CD4-positive, alpha-beta T cell treated with Interferon gamma for 1 hour (primary cell): Measurements from ENCODE around the gene HLA-DQB2.
A peak's percentile ranks its signal among the peaks of the same experiment; 100 is the strongest.
"Not testable (repeated sequence)": the region's sequence is repeated elsewhere in the genome, so short reads cannot be mapped to it uniquely, and the experiment has no call there.

Experiments
- DNase-seq: peaks from one replicate; pipeline ENCODE4 v3.0.0-alpha.2; 2020

HLA-DQB2 gene

DNA sequence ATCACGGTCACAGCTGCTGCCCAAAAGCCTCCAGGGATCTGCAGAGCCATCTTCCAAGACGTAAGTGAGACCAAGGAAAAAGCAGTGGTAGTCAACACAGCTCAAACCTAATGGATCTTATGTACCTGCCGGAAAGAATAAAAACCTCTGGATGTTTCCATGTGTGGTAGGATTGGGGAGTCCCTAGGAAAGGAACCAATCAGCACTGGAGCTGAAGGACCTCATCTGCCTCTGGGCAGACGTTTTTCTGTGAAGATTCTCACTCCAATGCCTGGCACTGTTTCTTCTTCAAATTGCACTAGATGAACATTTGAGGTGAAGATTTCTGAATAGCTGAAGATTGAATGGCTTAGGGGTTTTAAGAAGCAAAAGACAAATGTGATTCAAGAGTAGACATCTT lies at the start of gene HLA-DQB2:
Gene HLA-DQB2 (minus strand): TSS at position 112 of the 400 bp plus-strand sequence. CDS start 62 bp downstream, at position 50.
- no peak for DNase-seq

DNA sequence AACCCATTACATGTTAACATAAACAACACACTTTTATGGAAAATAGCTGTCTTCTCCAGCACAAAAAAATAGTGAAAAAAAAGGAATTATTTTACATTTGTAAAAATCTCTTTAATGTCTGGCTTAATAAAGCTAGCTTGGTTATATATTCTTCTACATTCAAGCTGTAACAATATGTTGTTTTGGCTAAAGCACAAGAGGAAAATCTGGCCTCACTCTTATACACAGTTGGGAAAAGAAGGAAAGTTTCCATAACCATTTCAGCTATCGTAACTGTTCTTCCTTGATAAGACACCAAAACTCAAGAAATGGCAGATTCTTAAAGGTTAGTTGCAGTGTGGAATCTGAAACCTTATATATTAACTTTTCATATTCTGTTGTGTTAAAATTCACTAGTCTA lies 45.8 kb upstream of the HLA-DQB2 start:
- DNase-seq = no peak

DNA sequence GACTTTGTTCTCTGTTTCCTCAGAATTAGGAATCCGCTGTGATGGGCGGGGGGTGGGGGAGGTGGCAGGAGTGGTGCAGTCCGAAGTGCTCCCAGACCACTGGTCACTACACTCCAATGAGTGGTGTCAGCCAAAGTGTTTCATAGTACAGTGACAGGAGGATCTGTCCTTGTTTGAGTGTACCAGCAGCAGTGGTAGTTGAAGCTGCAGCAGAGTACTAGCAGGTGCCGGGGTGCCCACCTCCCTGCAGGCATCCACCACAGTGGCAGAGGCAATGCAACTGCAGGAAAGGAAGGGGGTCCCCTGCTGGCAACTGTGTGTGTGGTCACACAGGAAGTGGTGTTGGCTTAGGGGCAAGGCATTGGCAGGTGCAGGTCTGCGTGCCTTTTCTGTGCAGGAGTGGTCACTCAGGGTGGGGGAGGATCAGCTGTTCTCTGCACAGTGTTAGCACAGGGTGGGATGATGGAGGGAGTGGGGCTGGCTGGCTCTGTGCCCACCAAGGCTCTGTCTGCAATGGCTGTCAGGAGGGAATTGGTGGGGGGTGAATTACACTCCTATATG lies 43.8 kb upstream of the HLA-DQB2 start:
- no peak for DNase-seq

DNA sequence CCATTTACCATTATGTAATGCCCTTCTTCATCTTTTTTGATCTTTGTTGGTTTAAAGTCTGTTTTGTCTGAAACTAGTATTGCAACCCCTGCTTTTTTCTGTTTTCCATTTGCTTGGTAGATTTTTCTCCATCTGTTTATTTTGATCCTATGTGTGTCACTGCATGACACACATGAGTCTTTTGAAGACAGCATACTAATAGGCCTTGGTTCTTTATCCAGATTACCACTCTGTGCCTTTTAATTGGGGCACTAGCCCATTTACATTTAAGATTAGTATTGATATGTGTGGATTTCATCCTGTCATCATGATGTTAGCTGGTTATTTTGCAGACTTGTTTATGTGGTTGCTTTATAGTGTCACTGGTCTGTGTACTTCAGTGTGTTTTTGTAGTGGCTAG lies 42.1 kb upstream of the HLA-DQB2 start:
- DNase-seq = not testable (repeated sequence)

DNA sequence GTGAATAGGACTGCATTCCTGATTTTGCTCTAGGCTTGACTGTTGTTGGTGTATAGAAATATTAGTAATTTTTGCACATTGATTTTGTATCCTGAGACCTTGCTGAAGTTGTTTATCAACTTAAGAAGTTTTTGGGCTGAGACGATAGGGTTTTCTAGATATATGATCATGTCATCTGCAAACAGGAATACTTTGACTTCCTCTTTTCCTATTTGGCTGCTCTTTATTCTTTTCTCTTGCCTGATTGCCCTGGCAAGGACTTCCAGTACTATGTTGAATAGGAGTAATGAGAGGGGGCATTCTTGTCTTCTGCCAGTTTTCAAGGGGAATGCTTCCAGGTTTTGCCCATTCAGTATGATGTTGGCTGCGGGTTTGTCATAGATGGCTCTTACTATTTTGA lies 40.1 kb upstream of the HLA-DQB2 start:
- DNase-seq = no peak

DNA sequence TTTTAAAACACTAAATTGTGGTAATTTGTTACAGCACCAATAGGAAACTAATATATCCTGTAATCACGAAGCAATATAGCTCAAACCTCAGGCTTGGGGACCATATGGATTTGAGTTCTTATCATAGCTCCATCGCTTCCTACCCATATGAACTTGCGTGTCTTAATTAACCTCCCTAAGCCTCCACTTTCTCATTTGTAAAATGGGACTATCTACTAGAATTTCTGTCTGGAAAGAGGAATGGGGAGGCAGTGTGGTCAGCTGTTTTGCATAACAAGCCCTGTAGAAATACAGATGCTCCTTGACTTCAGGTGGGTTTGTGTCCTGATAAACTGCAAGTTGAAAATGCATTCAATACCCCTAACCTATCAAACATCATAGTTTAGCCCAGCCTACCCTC lies 36.4 kb upstream of the HLA-DQB2 start:
- no peak for DNase-seq

DNA sequence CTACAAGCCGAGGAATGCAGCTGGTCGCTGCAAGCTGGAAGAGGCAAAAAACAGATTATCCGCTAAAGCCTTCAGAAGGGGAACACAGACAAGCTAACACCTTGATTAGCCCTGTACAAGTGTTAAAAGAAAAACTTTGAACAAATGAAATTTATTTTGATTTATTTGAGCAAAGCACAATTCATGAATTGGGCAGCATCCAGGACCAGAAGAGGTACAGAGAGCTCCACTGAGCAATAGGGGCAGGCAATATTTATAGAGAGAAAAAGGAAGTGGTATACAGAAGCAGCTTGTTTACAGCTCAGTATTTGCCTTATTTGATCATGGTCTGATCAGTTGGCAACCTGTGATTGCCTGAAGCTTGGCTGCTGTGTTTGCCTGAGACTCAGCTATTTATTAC lies 35.8 kb upstream of the HLA-DQB2 start:
- no peak for DNase-seq

DNA sequence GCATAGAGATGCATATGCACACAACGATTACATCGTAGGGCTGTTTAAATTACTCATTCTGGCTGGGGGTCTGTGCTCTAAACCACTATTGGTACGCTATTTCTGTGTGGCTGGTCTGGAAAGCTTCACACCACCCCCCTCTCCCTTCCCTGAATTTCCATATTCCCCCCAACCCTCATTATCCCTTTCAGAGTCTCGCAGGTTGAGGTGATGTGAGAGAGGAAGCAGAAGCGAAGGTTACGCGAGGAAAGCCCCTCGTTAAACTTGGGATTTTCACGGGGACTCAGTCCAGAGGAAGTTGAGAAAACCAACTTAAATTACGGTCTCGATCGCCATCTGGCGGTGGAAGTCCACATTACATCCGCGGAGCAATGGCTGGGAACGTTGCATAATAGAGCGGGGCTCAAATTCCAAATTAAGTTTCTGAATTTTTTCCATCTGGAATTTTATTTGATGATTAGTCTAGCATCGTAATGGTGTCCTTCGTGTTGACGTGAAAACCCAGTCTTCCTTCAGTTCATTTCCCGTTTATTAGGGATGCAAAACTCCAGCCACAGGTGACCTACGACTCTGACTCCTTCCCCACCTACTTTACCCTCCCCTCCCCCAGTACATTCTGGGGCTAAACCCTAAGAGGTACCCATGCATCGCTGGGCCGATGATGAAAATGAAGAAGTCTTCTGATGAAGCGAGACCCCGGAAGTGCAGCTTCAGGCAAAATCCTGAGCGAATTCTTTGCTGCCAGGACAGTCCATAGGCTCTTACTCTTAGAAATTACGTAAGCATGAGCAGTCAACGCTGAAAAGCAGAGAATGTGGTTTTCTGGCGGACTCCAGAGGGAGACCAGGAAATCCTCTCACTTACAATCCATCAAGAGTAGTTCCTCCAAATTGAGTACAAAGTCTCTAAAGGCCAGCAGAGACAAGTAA lies 33.8 kb upstream of the HLA-DQB2 start:
- DNase-seq = peak; percentile 67

DNA sequence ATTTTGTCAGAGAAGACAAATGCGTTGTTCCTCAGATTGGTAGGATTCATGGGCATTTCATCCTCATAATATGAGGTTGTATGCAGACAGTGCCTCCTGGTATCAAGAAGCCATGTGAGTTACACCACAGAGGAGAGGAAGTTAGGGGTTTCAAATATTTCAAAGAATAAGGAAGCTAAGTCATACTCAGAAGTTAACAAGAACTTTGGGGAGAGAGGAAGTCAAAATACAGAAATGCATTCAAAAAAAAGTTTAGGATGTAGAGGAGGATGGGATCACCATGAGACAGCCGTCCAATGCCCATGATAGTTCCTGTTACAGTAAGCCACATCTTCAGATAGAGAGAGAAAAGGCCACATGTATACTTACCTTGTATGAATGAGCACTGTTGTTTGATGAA lies 31.2 kb upstream of the HLA-DQB2 start:
- DNase-seq = peak; percentile 13

DNA sequence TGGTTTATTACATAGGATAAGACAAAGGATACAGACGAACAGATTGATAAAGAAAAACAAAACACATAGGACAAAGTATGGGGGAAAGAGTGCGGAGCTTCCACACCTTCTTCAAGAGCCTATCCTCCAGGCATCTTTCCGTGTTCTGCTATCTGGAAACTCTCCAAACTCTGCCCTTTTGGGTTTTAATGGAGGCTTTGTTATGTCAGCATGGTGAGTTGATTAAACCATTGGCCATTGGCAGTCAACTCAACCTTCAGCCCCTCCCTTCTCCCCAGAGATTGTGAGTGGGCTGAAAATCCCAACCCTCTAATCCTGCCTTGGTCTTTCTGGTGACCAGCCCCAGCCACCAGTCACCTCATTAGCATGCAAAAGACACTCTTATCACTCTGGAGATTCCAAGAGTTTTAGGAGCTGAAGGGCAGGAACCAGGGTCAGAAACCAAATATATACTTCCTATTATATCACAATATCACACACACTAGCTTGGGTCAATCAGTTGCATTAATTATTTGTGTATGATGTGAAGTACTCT lies 29.6 kb upstream of the HLA-DQB2 start:
- no peak for DNase-seq

DNA sequence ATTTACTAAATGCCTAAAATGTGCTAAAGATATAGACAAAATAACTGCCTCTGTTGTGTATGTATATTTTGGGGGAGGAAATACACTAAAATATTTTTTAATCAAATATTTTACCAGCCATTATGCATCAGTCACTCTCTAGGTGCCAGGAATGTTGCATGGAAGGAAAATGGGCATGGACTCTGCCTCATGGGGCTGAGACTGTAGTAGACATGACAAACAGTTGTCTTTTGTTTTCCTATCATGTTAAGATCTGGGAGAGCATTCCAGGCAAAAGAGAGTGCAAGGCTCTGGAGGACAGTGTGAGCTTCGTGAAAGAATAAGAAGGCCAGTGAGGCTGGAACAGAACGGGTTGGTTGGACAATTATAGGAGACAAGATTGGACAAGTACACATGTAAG lies 27.0 kb upstream of the HLA-DQB2 start:
- DNase-seq = no peak

DNA sequence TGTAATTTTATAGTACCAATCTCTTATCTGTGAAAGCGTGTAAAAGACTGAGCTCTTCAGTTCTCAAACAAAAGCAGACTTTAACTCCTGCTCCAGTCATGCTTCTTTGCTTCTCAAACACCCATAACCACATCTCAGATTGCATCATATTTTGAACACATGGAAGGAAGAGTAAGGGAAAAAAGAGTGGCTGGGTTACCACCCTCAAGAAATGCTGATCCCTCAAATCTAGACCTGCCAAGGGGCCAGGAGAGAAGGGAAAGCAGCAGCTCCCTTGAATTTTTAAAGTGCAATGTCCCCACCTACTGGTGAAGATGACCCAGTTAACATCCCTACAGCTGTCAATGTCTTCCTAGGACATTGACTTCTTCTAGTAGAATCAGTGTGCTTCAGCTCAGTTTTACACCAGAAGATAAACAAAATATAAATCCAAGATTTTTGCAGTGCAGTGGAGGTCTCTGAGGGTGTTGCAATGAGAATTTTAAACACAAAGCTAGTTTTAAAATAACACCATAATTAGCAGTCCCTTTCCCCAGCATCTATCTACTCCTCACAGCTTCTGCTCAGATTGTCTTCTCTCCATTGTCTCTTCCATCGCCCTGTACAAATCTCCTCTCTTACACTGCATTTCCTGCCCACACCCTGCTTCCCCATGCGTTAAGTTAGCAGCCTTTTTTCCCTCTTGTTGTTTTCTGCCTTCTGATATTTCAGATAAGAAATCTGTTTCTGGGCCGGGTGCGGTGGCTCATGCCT lies 22.6 kb upstream of the HLA-DQB2 start:
- DNase-seq = peak; percentile 34

DNA sequence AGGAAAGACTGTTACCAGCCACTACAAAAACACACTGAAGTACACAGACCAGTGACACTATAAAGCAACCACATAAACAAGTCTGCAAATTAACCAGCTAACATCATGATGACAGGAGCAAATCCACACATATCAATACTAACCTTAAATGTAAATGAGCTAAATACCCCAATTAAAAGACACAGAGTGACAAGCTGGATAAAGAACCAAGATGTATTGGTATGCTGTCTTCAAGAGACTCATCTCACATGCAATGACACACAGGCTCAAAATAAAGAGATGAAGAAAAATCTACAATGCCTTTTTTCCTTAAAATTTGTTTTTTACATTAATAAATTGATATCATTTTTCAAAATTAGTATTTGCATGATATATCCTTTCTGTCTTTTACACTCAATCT lies 19.6 kb upstream of the HLA-DQB2 start:
- not testable (repeated sequence) for DNase-seq

DNA sequence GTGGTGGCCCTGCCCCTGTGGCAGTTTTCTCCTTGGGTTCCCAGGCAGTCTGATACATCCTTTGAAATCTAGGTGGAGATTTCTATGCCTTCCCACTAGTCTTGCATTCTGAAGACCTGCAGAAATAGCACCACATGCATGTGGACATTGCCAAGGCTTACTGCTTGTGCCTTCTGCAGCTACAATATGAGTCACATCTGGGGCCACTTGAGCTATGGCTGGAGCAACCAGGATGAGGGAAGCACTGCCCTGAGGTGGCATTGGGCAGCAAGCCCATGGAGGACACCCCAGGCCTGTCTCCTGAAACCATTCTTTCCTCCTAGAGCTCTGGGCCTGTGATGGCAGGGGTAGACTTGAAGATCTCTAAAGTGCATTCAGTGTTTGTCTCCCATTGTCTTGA lies 15.7 kb upstream of the HLA-DQB2 start:
- no peak for DNase-seq

DNA sequence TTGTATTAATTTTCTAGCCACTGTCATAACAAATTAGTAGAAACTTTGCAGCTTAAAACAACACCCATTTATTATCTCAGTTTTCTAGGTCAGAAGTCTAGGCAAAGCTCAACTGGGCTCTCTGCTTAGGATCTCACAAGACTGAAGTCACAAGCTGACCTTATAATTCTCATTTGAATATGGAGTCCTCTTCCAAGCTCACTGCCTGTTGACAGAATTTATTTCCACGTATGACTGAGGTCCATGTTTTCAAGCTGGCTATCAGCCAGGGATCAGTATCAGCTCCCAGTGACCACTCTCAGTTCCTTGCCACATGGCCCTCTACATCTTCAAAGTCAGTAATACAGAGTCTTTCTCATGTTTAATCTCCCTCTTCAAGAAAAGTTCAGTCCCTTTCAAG lies 11.7 kb upstream of the HLA-DQB2 start:
- no peak for DNase-seq

DNA sequence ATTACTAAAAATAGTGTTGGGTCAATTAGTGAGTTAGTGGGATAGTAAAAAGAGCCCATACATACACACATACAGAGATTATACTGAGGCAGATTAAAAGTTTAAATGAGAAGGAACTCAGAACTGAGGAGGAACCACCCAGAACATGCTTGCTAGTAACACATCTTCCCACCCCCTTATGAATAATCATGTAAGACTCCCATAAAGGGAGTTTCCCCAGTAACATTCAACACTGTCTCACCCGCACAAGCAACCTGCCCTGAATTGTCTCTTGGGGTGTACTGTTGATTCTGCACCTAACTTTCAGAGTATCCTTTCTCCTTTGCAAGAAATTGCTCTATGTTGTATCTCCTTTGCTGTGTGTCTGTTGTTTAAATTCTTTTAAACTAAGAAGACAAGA lies 11.1 kb upstream of the HLA-DQB2 start:
- DNase-seq = no peak

DNA sequence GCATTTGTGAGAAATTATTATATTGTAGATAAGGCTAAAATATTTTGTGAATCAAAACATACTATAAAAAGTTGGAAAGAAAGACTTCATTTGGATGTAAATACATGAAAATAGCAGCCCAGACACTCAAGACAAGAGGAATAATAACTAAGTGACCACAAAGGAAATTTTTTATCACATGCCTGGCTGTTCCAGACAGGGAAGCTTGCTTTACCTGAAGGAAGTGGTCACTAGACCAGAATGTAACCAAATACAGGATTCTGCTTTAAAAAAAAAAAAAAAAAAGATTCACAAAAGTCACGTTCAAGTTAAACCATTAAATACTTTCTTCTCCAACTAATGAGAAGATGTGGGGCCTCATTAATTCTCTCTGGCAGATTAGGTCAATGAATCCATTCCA lies 9.3 kb upstream of the HLA-DQB2 start:
- no peak for DNase-seq

DNA sequence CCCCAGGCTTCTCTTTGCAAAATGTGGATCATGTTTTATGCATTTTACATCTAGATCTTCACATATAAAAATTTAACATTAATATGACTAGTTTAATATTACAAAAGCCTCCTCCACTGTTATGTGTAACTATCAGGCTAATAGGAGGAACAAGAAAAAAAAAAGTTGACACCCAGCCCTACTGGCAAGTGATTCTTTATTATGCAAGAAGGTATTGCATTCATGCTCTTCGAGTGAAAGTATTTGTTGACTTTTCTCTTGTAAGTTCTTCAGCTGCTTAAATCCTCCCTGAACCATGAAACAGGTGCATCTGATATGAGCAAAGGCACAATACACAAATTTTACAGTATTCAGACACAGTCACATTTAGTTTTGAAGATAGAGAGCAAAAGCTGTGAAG lies 716 bp upstream of the HLA-DQB2 start:
- no peak for DNase-seq

DNA sequence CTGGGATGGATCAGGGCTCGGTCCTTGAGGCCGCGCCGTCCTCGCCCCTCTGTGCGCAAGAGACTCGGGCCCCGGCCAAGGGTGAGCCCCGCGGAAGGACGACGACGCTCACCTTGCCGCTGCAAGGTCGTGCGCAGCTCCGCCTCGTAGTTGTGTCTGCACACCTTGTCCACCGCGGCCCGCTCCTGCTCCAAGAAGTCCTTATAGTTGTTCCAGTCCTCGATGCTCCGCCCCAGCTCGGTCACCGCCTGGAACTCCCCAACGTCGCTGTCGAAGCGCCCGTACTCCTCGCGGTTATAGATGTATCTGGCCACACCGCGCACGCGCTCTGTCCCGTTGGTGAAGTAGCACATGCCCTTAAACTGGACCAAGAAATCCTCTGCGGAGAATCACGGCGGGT lies 1.8 kb downstream of the HLA-DQB2 start:
- DNase-seq = no peak

DNA sequence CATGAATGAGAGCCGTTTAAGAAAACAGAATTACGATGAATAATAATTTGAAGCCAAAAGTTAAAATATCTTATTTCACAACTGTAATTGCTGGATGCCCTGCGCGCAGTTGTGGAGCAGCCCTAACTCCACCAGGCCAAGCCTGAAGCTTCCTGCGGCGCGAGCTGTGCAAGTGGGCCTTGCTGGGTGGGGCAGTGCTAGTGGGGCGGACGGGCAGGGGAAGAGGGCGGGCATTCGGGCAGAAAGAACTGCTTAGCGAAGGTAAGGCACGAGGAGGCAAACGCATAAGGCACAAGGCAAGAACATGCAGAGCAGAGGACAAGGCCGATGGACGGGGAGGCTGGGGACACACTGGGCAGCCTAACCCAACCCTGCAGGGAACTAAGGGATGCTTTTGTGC lies 2.3 kb downstream of the HLA-DQB2 start:
- no peak for DNase-seq

DNA sequence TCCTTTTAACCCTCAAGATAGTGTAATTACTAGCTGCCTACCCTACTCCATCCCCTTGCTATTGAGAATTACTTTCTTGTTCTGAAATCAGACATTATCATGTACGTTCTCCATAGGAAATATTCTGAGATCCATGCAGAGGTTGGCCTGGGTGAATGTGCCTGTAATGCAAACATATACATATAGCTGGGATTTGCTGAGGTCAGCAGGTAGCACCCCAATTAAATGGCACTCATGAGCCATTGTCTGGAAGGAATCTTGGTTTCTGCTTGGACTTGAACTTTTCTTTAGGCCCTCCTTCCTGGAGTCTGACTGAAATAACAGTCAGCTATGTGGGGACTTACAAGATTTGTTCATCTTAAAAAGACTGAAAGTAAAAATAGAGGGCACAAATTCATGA lies 3.7 kb downstream of the HLA-DQB2 start:
- DNase-seq = no peak

DNA sequence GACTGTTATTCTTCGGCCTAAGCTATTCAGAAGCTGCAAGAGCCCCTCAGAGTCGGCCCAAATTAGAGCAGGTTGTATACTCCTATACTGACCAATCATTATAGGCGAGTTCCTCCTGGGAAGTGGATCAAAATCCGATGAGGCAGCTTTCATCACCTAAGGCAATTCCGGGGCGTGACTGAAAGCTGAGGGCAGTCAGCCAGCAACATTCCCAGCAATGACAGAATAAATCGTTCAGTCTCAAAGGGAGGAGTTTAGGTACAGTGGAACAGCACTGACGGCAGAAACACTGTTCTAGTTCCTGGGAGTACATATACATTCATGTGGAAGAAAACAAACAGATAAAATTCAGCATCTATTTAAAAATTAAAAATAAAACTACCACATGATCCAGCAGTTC lies 10.8 kb downstream of the HLA-DQB2 start:
- no peak for DNase-seq

DNA sequence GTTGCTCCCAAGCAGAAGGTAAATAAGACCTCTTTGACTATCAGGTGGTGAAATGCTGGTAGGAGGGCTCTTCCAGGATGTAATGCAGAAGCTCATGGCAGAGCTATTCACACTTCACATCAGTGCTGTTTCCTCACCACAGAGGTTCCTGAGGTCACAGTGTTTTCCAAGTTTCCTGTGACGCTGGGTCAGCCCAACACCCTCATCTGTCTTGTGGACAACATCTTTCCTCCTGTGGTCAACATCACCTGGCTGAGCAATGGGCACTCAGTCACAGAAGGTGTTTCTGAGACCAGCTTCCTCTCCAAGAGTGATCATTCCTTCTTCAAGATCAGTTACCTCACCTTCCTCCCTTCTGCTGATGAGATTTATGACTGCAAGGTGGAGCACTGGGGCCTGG lies 17.7 kb downstream of the HLA-DQB2 start:
- not testable (repeated sequence) for DNase-seq

DNA sequence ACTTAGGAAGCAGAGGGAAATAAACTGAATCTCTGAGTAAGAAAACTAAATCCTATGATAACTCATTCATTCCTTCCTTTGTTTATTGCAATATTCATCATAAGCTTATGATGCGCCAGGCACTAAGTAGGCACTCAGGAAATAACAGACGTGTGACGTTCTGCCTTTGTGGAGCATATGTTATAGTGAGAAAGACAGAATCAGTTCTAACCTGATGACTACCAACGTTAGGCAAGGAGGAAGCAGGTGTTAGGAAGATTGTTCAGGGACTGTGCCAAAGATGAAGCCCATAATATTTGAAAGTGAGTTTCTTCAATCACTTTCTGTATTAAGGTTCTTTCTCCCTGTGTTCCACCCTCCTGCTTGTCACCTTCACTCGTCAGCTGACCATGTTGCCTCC lies 18.6 kb downstream of the HLA-DQB2 start:
- no peak for DNase-seq
